Stimulated activated CD4-positive, alpha-beta T cell treated with anti-CD3 and anti-CD28 coated beads, TNF-alpha, amount 100 ng/mL, for 1 hour (primary cell): Measurements from ENCODE around the gene DLX1.
"Not testable (repeated sequence)": the region's sequence is repeated elsewhere in the genome, so short reads cannot be mapped to it uniquely, and the experiment has no call there.

ENCODE experiments used
- DNase-seq, 3 donors: peaks; one replicate each; pipeline ENCODE4 v3.0.0-alpha.2; 2020; ENCODE audit warnings: low read depth in 3 of 3, low spot score in 1 of 3

The DLX1 gene

DNA sequence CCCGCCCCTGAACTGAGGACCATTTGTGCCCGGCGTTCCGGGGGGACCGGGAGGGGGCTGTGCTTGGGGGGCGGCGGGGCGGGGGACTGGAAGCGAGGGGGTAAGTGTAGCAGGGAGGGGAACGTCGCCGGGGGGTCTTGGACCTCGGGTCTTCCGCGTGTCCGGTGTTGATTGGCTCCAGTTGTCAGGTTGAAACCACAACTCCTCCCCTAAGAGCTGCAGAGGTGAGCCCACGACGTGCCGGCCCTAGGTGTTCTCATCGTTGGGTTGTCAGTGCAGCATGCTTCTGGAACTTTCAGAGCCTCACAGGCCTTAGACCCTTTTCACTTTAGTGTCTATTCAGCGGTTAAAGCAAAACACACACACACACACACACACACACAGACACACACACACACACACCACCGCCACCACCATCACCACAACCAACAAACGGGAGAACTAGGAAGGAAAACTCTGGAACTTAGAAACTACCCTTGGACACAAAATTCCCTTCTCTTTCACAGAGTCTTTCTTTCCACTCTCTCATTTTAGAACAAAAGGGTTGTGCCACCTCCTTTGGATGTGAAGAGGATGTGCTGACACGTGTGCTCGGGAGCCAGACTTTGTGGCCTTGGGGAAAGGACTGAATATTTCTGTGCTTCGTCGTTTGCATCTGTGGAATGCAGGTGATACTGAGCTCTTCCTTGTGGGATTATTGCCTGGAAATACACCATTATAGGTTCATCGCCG is 24.1 kb downstream of the DLX1 start:
- DNase-seq, result no peak

DNA sequence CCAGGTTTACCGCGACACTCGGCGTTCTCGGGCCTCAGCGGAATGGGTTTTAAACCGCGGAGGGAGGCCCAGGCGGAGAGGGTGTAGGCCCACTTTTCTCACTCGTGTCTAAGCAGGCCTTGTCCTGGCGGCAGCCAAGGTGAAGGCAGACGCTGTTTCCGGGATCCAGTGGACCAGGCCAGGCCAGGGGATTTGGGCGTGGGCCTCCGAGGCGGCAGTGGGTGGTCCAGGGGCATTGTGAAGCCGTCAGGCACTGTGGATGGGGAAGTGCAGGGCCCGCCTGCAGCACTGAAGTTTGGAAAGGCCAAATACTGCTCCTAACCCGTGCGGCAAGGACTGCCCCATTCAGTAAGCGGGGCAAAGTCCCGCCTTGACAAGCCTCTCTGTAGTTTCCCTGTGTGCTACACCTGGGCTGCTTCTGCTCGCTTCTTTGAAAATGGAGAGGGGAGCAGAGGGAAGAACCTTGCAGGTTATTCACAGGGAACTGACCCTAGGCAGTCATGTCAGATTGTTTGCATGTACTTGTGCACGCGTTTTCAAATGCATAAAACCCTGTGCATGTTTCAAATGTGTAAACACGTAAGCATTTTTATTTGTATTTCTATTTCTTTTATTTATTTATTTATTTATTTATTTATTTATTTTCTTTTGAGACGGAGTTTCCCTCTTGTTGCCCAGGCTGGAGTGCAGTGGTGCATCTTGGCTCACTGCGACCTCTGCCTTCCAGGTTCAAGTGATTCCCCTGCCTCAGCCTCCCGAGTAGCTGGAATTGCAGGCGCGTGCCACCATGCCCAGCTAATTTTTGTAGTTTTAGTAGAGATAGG is 24.9 kb downstream of the DLX1 start:
- no peak for DNase-seq

DNA sequence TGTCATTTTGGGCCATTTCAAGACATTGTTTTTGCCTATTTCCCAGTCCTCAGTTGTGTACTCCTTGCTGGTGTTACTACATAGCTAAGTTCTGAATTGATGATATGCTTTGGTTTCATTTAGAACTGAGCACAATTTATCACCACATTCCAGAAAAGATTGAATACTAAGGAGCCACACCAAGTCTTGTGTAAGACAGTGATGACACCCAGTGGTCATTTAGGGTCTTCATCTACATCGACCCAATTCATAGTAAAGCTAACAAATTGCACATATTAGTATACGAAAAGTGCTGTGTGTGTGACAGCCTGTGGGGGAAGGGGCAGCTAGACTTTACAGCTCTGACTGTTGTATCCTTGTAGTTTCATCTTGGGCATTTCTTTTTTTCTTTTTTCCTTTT is 28.3 kb downstream of the DLX1 start:
- no peak for DNase-seq

DNA sequence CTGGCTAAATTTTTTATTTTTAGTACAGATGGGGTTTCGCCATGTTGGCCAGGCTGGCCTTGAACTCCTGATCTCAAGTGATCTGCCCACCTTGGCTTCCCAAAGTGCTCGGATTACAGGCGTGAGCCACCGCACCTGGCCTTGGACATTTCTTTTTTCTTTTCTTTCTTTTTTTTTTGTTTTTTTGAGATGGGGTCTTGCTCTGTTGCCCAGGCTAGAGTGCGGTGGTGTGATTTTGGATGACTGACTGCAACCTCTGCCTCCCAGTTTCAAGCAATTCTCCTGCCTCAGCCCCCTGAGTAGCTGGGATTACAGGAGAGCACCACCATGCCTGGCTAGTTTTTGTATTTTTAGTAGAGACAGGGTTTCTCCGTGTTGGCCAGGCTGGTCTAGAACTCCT is 28.9 kb downstream of the DLX1 start:
- DNase-seq, result not testable (repeated sequence)

DNA sequence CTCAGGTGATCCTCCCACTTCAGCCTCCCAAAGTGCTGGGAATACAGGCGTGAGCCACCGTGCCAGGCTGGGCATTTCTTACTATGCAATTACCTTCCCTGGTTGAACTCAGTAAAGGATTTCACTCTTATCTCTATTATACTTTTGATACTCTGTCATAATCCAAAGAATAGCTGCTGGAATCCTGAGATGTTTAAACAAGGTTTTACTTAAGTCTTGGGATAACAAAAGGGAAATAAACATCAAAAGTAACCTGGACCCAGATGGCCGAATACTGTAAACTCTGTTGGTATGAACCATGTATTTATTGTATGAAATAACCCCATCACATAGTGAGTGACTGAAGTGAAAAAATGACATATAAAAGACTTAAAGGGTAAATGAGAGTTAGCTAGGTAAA is 29.3 kb downstream of the DLX1 start:
- DNase-seq, result no peak

DNA sequence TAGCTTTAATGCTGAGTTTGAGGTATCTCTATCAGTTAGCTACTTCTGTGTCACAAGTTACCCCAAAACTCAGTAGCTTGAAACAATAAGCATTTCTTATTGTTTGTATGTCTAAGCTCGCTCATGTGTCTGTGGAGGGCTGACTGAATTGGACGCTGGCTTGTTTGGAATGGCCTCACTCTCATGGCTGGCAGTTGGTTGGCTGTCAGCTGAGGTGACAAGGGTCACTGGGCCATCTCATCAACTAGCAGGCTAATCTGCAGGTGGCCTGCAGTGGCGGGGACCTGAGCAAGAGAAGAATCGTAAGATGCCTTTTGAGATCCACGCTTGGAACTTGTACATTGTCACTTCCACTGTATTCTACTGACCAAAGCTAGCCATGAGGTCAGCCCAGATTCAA is 30.8 kb downstream of the DLX1 start:
- DNase-seq, result no peak

DNA sequence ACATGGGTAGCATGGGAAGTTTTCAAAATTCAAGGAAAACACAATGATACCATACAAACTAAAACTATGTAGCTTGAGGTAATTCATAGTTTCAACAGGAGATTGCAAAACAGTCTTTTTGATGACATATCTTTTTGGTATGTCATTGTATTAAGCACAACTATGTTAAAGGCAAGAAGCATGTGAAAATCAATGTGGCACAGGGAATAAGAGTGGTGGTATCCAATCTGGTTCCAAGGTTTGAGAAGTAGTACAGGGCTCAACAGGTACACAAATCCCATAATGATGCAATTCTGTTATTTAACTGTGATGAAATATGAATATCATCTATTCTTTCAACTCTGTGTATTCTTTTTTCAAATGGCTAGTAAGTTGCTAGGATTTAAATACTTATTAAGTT is 33.8 kb downstream of the DLX1 start:
- no peak for DNase-seq

DNA sequence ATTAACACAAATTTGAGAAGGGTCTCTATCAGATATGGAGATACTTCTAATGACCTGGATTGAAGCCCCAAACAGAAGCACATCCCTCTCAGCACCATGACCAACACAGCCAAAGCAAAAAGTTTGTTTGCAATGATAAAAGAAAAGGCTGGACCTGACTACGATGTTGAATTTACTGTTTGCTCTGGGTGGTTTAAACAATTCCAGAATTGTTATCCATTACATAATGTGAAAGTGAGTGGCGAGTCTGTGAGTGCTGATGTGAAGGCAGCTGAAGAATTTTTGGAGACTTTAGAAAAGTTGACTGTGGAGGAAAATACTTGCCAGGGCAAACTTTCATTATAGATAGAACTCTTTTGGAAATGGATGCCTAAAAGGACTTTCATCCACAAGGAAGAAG is 34.8 kb downstream of the DLX1 start:
- DNase-seq, result no peak

DNA sequence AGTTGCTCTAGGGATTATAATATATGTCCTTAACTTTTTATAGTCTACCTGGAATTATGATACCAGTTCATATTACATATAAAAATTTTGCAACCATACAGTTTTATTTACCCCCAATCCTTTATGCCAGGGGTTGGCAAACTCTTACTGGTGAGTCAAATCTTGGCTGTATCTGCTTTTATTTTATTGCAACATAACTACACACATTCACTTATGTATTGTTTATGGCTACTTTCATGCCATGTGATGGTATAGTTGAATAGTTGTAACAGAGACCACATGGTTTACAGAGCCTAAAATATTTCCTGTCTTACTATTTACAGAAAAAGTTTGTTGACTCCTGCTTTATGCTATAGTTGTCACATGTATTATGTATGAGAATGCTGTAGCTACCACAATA is 43.2 kb downstream of the DLX1 start:
- no peak for DNase-seq

DNA sequence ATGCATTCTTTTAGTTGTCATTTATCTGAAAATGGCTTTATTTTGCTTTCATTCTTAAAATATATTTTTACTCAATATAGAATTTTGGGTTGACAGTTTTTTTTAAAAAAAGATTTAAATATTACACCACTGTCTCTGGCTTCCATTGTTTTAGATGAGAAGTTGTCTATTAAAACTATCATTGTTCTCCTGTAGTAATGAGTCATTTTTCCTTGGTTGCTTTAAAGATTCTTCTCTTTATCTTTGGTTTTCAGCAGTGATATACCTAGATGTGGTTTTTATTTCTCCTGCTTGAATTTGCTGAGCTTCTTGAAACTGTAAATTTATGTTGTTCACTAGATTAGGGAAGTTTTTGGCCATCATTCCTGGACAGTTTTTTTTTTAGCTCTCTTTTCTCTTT is 44.1 kb downstream of the DLX1 start:
- no peak for DNase-seq

DNA sequence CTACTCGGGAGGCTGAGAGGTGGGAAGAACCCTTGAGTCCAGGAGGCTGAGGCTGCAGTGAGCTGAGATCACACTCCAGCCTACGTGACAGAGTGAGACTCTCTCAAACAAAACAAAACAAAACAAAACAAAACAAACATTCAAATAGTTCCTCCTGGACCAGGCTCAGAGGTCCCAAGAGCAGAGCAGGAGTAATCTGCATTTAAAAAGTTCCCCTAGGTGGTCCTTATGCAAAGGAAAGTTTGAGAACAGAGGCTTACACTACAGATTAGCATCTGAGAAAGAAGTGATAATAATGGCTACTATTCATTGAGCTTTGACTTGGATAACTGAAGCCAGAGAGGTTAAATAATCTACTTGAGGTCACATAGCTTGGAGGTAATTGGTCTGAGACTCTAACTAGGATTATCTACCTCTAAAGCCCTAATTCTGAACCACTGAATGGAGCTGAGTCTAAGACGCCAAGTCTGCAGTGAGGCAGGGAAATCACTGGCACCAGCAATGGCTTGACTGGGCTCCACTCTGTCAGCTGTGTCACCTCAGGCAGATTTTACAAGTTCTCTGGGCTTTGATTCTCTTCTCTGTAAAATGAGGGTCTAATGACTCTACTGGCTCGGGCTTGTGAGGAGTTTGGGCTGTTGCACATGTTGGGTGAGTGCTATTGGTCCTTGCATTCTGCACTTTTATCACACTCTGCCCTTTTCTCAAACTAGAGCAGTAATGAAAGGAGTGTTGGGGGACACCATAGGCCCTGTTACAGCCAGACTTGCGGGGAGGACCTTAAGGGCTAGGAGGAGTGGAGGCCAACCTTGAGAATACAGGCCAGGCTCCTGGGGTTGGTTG is 46.6 kb downstream of the DLX1 start:
- no peak for DNase-seq

DNA sequence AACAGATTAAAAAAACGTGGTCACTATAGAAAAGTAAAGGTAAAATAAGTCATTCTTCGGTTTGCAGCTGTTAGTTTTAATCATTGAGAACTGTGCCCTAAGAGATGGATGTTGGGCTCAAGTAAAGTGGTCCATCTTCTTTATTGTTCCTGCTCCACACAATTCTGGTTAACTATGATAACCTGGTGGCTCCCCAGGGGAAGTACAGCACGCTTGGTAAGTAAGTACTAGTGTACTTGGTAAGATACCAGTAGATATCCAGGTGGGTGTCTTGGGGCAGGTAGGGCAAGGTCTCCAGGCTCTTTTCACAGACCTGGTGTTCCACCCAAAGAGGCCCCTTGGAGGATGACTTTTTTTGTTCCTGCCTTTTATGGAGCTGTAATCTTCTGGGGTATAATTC is 49.0 kb downstream of the DLX1 start:
- DNase-seq, result no peak

DNA sequence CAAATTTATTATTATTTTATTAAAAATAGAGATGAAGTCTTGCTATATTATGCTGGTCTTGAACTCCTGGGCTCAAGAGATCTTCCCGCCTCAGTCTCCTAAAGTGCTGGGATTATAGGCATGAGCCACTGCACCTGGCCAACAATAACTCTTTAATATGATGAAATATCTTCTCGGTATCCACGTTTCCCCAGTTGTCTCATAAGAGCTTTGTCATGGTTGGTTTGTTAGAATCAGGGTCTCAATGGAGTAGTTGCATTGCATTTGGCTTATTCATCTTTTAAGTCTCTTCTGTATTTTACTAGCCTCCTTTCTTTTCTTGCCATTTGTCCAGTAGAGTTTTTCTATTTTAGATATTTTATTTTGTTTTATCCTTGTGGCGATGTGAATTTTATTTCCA is 50.1 kb downstream of the DLX1 start:
- DNase-seq, result no peak

DNA sequence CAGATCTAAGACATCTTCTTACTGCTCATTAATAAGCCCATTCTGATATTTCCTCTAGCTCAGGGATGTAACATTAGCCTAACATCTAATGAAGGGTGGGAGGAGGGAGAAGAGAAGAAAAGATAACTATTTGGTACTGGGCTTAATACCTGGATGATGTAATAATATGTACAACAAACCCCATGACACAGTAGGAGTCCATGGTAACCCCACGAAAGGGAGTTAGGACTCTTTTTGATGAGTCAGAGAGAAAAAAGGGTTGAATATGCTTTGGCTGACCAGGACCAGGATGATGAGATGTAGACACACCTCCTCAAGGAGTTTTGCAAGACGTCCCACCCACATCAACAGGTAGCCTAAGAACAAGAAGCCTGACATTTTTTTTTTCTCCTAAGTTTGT is 51.8 kb downstream of the DLX1 start:
- DNase-seq, result no peak

DNA sequence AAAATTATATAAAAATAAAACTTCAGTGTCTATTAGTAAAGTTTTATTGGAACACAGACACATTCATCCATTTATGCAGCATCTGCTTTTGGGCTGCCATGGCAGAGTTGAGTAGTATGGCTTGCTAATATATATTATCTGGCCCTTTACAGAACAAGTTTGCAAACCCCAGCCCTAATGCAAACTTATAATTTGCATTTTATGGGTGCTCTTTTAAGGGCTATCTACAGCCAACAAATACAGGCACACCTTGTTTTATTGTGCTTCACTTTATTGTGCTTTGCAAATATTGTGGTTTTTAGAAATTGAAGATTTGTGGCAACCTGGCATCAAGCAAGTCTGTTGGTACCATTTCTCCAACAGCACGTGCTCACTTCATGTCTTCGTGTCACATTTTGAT is 52.6 kb downstream of the DLX1 start:
- no peak for DNase-seq

DNA sequence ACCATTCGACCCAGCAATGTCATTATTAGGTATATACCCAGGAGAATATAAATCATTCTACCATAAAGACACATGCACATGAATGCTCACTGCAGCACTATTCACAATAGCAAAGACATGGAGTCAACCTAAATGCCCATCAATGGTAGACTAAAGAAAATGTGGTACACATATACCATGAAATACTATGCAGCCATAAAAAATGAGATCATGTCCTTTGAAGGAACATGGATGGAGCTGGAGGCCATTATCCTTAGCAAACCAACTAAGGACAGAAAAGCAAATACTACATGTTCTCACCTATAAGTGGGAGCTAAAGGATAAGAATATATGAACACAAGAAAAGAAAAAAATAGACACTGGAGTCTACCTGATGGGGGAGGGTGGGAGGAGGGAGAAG is 53.4 kb downstream of the DLX1 start:
- not testable (repeated sequence) for DNase-seq
